Measurements from ENCODE around the gene ZNF420. TPM values are rescaled to one million over a fixed set of nuclear protein-coding genes. Genes with fewer than 3 reads are reported as not detected.
"Not testable (repeated sequence)": the region's sequence is repeated elsewhere in the genome, so short reads cannot be mapped to it uniquely, and the experiment has no call there.

The ZNF420 gene
- total RNA-seq, 1 experiment from 2014 or later, result 20.9 TPM

GRCh38 chr19:37098570-37098969, 20.3 kb downstream of the ZNF420 start:
- H3K27ac ChIP-seq, result no peak overlapping the region
- DNase-seq, result no peak
- H3K4me1 ChIP-seq, result no peaks in the 10 kb centered on the region
- H3K27me3 ChIP-seq, result no peaks in the 10 kb centered on the region
- peaks cover 17% of the 10 kb centered on the region; the same call in 1 of the 2 replicates for H3K9me3 ChIP-seq (replicated peaks)
- H3K4me3 ChIP-seq, result no peak overlapping the region
- H3K36me3 ChIP-seq, result peaks cover 64% of the 10 kb centered on the region

GRCh38 chr19:37104135-37104534, 25.9 kb downstream of the ZNF420 start:
- H3K4me1 ChIP-seq, H3K27ac ChIP-seq, H3K27me3 ChIP-seq, DNase-seq, H3K4me3 ChIP-seq: not testable (repeated sequence)
- peaks cover 39% of the 10 kb centered on the region for H3K36me3 ChIP-seq
- H3K9me3 ChIP-seq (replicated peaks), result peaks cover 28% of the 10 kb centered on the region

- peaks cover 65% of the 10 kb centered on the region for H3K9me3 ChIP-seq (replicated peaks)
- not testable (repeated sequence) for H3K27me3 ChIP-seq
- peak; percentile 12 to 62 for DNase-seq
Measured at GRCh38 chr19:37111753-37112152, 33.5 kb downstream of the ZNF420 start.

GRCh38 chr19:37114001-37114400, 35.8 kb downstream of the ZNF420 start:
- peak in 1 of 2 experiments; percentile 31 for DNase-seq
- Histone ChIP-seq H3K27ac (no peak overlapping the region), H3K36me3 (peaks cover 46% of the 10 kb centered on the region), H3K9me3 (replicated peaks) (peaks cover 66% of the 10 kb centered on the region), H3K27me3 (no peaks in the 10 kb centered on the region), H3K4me3 (no peak overlapping the region), H3K4me1 (no peaks in the 10 kb centered on the region)

More at GRCh38 chr19:37111753-37112152, 33.5 kb downstream of the ZNF420 start:
- H3K4me1 ChIP-seq, H3K27ac ChIP-seq, H3K4me3 ChIP-seq: not testable (repeated sequence)
- peaks cover 52% of the 10 kb centered on the region for H3K36me3 ChIP-seq

DNA sequence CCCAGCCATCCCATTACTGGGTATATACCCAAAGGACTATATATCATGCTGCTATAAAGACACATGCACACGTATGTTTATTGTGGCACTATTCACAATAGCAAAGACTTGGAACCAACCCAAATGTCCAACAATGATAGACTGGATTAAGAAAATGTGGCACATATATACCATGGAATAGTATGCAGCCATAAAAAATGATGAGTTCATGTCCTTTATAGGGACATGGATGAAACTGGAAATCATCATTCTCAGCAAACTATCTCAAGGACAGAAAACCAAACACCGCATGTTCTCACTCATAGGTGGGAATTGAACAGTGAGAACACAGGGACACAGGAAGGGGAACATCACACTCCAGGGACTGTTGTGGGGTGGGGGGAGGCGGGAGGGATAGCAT, 43.9 kb downstream of the ZNF420 start:
- not testable (repeated sequence) for H3K27ac ChIP-seq, DNase-seq, H3K4me3 ChIP-seq, H3K4me1 ChIP-seq, H3K27me3 ChIP-seq
- peaks cover 15% of the 10 kb centered on the region for H3K36me3 ChIP-seq
- H3K9me3 ChIP-seq (replicated peaks), result peaks cover 77% of the 10 kb centered on the region

GRCh38 chr19:37127999-37128820, 50.0 kb downstream of the ZNF420 start:
- Histone ChIP-seq H3K36me3 (peaks cover 48% of the 10 kb centered on the region), H3K27me3 (no peaks in the 10 kb centered on the region), H3K27ac (no peak overlapping the region), H3K4me3 (no peak overlapping the region), H3K4me1 (no peaks in the 10 kb centered on the region), H3K9me3 (replicated peaks) (peaks cover 85% of the 10 kb centered on the region)
- peak in 1 of 2 experiments; percentile 26 for DNase-seq

GRCh38 chr19:37128821-37129177, 50.6 kb downstream of the ZNF420 start:
- no peak overlapping the region for H3K27ac ChIP-seq
- H3K27me3 ChIP-seq, result no peaks in the 10 kb centered on the region
- peaks cover 84% of the 10 kb centered on the region for H3K9me3 ChIP-seq (replicated peaks)
- H3K4me1 ChIP-seq, result no peaks in the 10 kb centered on the region
- DNase-seq, result peak in 1 of 2 experiments; percentile 24
- peaks cover 48% of the 10 kb centered on the region for H3K36me3 ChIP-seq
- no peak overlapping the region for H3K4me3 ChIP-seq

- H3K4me1 ChIP-seq, result no peaks in the 10 kb centered on the region
- H3K9me3 ChIP-seq (replicated peaks), result peaks cover 45% of the 10 kb centered on the region
- H3K4me3 ChIP-seq, result no peak overlapping the region
- no peak for DNase-seq
- no peaks in the 10 kb centered on the region for H3K27me3 ChIP-seq
- no peak overlapping the region for H3K27ac ChIP-seq
- no peaks in the 10 kb centered on the region; the same call in 1 of the 2 replicates for H3K36me3 ChIP-seq
Measured at GRCh38 chr19:37136111-37136510, 57.9 kb downstream of the ZNF420 start.

GRCh38 chr19:37148214-37148613, 70.0 kb downstream of the ZNF420 start:
- no peaks in the 10 kb centered on the region for H3K27me3 ChIP-seq
- no peak overlapping the region for H3K4me3 ChIP-seq
- no peak for DNase-seq
- H3K27ac ChIP-seq, result no peak overlapping the region
- H3K9me3 ChIP-seq (replicated peaks), result peaks cover 30% of the 10 kb centered on the region
- no peaks in the 10 kb centered on the region for H3K4me1 ChIP-seq
- peaks cover 19% of the 10 kb centered on the region for H3K36me3 ChIP-seq

- Histone ChIP-seq H3K27ac (no peak overlapping the region), H3K36me3 (peaks cover 39% of the 10 kb centered on the region), H3K27me3 (no peaks in the 10 kb centered on the region), H3K9me3 (replicated peaks) (peaks cover 20% of the 10 kb centered on the region), H3K4me3 (no peak overlapping the region), H3K4me1 (no peaks in the 10 kb centered on the region)
- DNase-seq, result no peak
Measured at GRCh38 chr19:37160153-37160552, 81.9 kb downstream of the ZNF420 start.

DNA sequence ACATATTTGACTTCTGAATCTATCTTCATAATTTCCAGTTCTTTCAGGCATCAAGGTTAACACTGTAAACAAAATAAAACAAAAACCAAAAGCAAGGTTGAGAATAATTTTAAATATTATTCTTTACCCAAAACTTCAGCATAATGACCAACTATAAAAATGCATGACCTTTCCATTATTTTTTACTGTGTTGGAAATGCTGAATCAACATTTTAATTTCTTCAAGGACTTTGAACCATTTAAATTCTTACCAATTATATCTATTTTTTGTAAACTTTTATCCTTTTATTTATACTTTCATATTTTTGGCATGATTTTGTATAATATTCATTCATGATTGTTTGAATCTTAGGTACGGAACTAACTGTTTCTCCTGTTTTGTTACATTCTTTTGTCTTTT, 87.4 kb downstream of the ZNF420 start:
- H3K9me3 ChIP-seq (replicated peaks), result peaks cover 4% of the 10 kb centered on the region; the same call in 1 of the 2 replicates
- H3K4me1 ChIP-seq, result no peaks in the 10 kb centered on the region
- H3K4me3 ChIP-seq, result no peak overlapping the region
- H3K36me3 ChIP-seq, result peaks cover 46% of the 10 kb centered on the region
- H3K27me3 ChIP-seq, result no peaks in the 10 kb centered on the region
- no peak overlapping the region for H3K27ac ChIP-seq
- no peak for DNase-seq

GRCh38 chr19:37172368-37173366, 94.4 kb downstream of the ZNF420 start, which contains the start of gene ZNF585A:
Gene ZNF585A (minus strand): TSS chr19:37172695. CDS start chr19:37169910, 2,785 bp downstream.
- Histone ChIP-seq H3K27me3 (no peaks in the 10 kb centered on the region), H3K4me1 (no peaks in the 10 kb centered on the region), H3K9me3 (replicated peaks) (peaks cover 15% of the 10 kb centered on the region), H3K36me3 (peaks cover 21% of the 10 kb centered on the region), H3K27ac (peak within 1 kb of the TSS; percentile 45), H3K4me3 (peak within 1 kb of the TSS; percentile 72)
- DNase-seq, result peak; percentile 93 to 97
